Mammary epithelial cell (primary cell): ENCODE results near the gene GABRA4.

Source experiments
- EZH2 ChIP-seq: IDR thresholded peaks from 2 replicates; pipeline ENCODE4 v1.6.1; 2012; ENCODE audit warnings: low read length, inconsistent platforms, borderline replicate concordance
- TF ChIP-seq, protein P1 (sequence below), 2 donors: IDR thresholded peaks in 1 of 2; conservative IDR thresholded peaks in 1 of 2; 2 replicates each; pipeline ENCODE4 v1.5.1; 2011 to 2012; ENCODE audit warnings: inconsistent platforms in 2 of 2, low read length in 2 of 2, mild to moderate bottlenecking in 2 of 2, control low read depth in 1 of 2, low read depth in 1 of 2; ENCODE audit not compliant: insufficient read depth in 1 of 2; ENCODE audit errors: extremely low read depth in 1 of 2

GRCh38 chr4:46980851-46981250 is 12.5 kb downstream of the GABRA4 start:
- TF ChIP-seq, protein P1, sequence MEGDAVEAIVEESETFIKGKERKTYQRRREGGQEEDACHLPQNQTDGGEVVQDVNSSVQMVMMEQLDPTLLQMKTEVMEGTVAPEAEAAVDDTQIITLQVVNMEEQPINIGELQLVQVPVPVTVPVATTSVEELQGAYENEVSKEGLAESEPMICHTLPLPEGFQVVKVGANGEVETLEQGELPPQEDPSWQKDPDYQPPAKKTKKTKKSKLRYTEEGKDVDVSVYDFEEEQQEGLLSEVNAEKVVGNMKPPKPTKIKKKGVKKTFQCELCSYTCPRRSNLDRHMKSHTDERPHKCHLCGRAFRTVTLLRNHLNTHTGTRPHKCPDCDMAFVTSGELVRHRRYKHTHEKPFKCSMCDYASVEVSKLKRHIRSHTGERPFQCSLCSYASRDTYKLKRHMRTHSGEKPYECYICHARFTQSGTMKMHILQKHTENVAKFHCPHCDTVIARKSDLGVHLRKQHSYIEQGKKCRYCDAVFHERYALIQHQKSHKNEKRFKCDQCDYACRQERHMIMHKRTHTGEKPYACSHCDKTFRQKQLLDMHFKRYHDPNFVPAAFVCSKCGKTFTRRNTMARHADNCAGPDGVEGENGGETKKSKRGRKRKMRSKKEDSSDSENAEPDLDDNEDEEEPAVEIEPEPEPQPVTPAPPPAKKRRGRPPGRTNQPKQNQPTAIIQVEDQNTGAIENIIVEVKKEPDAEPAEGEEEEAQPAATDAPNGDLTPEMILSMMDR (conservative IDR thresholded peaks at IDR 0.05 in 1 of 2, IDR thresholded peaks at IDR 0.05 in 1 of 2; ENCODE audit: extremely low read depth in 1 of 2, insufficient read depth in 1 of 2, low read depth in 1 of 2, low read length in 2 of 2): no peak
- no peak for TF ChIP-seq EZH2
